PC-3 (cell line): Measurements from ENCODE around the gene SIL1. TPM values are rescaled to one million over a fixed set of nuclear protein-coding genes. Genes with fewer than 3 reads are reported as not detected.

Source experiments
- ATAC-seq: fragments of 200-7000 bp; cut with Tn5 transposase; 2 replicates; pipeline ENCODE4 v1.9.1; 2020; ENCODE audit warnings: mild to moderate bottlenecking, moderate library complexity
- BruUV-seq: library from RNA; stranded (reverse); fragments of 400-500 nt; replicated peaks from 2 replicates; lab custom pipeline; 2021; lab: Mats Ljungman, UMichigan
- CTCF ChIA-PET: fragments of 300-600 bp; sonication (Branson Sonifier 250); formaldehyde crosslinking; loops from one replicate; lab custom pipeline; 2022; ENCODE audit warnings: antibody characterized with exemption; lab: Charles Lee
- POLR2A ChIA-PET: fragments of 300-600 bp; sonication (Branson Sonifier 250); formaldehyde crosslinking; loops from one replicate; lab custom pipeline; 2022; ENCODE audit warnings: antibody characterized with exemption; ENCODE audit not compliant: unreplicated experiment; lab: Charles Lee
- DNase-seq: peaks from one replicate; pipeline ENCODE4 v3.0.0-alpha.2; 2015
- H2AFZ ChIP-seq: fragments of 300-600 bp; sonication (generic); 2 replicates; pipeline ENCODE4 v1.6.0; 2016; ENCODE audit warnings: antibody characterized with exemption, low read length
- H3F3A ChIP-seq: fragments of 300-600 bp; sonication (generic); one replicate; pipeline ENCODE4 v1.6.0; 2017; ENCODE audit warnings: antibody characterized with exemption, low read length, control low read depth, mild to moderate bottlenecking; ENCODE audit not compliant: unreplicated experiment
- H3K27ac ChIP-seq: fragments of 300-600 bp; sonication (generic); 2 replicates; pipeline ENCODE4 v1.5.1; 2016; ENCODE audit warnings: mild to moderate bottlenecking, low read length
- H3K27me3 ChIP-seq: fragments of 300-600 bp; sonication (generic); 2 replicates; pipeline ENCODE4 v1.6.1; 2016; ENCODE audit warnings: low read length, mixed read lengths
- H3K36me3 ChIP-seq: fragments of 300-600 bp; sonication (generic); 2 replicates; pipeline ENCODE4 v1.6.1; 2016; ENCODE audit warnings: low read depth, mixed run types, low read length, mixed read lengths
- H3K4me1 ChIP-seq: fragments of 300-600 bp; sonication (generic); 2 replicates; pipeline ENCODE4 v1.5.1; 2016; ENCODE audit warnings: low read length; ENCODE audit not compliant: insufficient read depth
- H3K4me2 ChIP-seq: fragments of 300-600 bp; sonication (generic); 2 replicates; pipeline ENCODE4 v1.6.0; 2016; ENCODE audit warnings: low read length
- H3K4me3 ChIP-seq: fragments of 300-600 bp; sonication (generic); 2 replicates; pipeline ENCODE4 v1.5.1; 2016; ENCODE audit warnings: mild to moderate bottlenecking, low read length, mixed read lengths
- H3K79me2 ChIP-seq: fragments of 300-600 bp; sonication (generic); 2 replicates; pipeline ENCODE4 v1.6.1; 2017; ENCODE audit warnings: low read length, mixed read lengths
- H3K9ac ChIP-seq: fragments of 300-600 bp; sonication (generic); 2 replicates; pipeline ENCODE4 v1.6.0; 2016; ENCODE audit warnings: mild to moderate bottlenecking, low read length
- H3K9me2 ChIP-seq: fragments of 300-600 bp; sonication (generic); replicated peaks from 2 replicates; pipeline ENCODE4 v1.6.1; 2016; ENCODE audit warnings: mixed run types, low read length, mixed read lengths
- H3K9me3 ChIP-seq: fragments of 300-600 bp; sonication (generic); 2 replicates; pipeline ENCODE4 v1.6.1; 2016; ENCODE audit warnings: low read length, mixed read lengths
- H4K20me1 ChIP-seq: fragments of 300-600 bp; sonication (generic); 2 replicates; pipeline ENCODE4 v1.6.1; 2016; ENCODE audit warnings: low read length, mixed read lengths
- EZH2 ChIP-seq: fragments of 300-600 bp; sonication (generic); IDR thresholded peaks from one replicate; pipeline ENCODE4 v1.6.1; 2017; ENCODE audit warnings: antibody characterized with exemption, mild to moderate bottlenecking, low read length; ENCODE audit not compliant: unreplicated experiment
- EZH2phosphoT487 ChIP-seq: fragments of 300-600 bp; sonication (generic); IDR thresholded peaks from 2 replicates; pipeline ENCODE4 v1.6.1; 2018; ENCODE audit warnings: mild to moderate bottlenecking, antibody characterized with exemption, low read length, borderline replicate concordance
- intact Hi-C: fragments of 100-400 bp; cut with micrococcal nuclease; formaldehyde crosslinking; loops from 2 replicates; pipeline ENCODE4 v1.9.0; 2023
- total RNA-seq: library from RNA; depleted of rRNA; stranded (reverse); fragments of >200 nt; gene quantifications from 2 replicates; pipeline ENCODE4 v1.2.3, GENCODE V29; 2014
- TF ChIP-seq, protein P1 (sequence below): fragments of 300-600 bp; sonication (generic); conservative IDR thresholded peaks from 2 replicates; pipeline ENCODE4 v1.5.1; 2017; ENCODE audit warnings: antibody characterized with exemption, low read depth, mild to moderate bottlenecking, low read length

SIL1 gene
- total RNA-seq, 1 experiment from 2014 or later = 7.9 TPM

DNA sequence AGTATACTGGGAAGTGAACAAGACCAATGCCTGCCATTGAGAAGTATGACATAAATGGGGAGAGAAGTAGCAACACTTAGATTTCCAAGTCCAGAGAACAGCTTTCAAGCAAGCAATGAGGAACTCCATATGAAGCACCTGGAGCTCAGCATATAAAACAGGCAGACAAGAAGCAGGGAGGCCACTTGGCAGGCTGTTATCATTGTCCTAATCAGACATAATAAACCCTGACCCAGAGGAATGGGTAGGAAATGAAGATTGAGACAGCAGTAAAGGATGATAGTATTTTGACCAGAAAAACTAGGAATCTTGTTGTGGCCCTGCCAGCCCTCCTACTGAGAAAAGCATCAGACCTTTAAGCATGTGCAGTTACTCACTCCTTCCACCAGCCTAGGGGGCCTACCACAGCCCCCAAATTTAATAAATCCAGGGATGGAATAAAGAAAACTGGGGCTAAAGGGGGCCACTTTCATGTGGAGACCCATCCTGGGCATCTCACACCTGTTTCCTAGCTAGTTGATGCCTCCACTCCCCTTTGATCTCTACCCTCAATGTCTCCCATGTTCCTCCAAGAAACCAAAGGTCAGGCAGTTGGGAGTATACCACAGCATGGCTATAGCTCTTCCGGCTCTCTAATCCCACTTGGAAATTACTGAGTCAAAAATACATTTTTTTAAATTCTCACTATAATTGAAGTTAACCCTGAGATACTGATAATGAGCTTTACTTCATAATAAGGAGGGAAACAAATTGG, 135.1 kb downstream of the SIL1 start:
- intact Hi-C loops = no loop called here
- H3K9me3 ChIP-seq = no peaks in the 10 kb centered on the region
- H3K4me2 ChIP-seq = no peak overlapping the region
- no peak overlapping the region for H2AFZ ChIP-seq
- H3K4me1 ChIP-seq = peaks cover 28% of the 10 kb centered on the region
- ChIA-PET POLR2A (no interaction called here), CTCF (no interaction called here)
- H3F3A ChIP-seq = no peaks in the 10 kb centered on the region
- no peak overlapping the region for H3K27ac ChIP-seq
- DNase-seq (no peak), ATAC-seq (no peak)
- no peaks in the 10 kb centered on the region for H4K20me1 ChIP-seq
- TF ChIP-seq EZH2phosphoT487 = no peak
- TF ChIP-seq EZH2 = no peak
- TF ChIP-seq, protein P1, sequence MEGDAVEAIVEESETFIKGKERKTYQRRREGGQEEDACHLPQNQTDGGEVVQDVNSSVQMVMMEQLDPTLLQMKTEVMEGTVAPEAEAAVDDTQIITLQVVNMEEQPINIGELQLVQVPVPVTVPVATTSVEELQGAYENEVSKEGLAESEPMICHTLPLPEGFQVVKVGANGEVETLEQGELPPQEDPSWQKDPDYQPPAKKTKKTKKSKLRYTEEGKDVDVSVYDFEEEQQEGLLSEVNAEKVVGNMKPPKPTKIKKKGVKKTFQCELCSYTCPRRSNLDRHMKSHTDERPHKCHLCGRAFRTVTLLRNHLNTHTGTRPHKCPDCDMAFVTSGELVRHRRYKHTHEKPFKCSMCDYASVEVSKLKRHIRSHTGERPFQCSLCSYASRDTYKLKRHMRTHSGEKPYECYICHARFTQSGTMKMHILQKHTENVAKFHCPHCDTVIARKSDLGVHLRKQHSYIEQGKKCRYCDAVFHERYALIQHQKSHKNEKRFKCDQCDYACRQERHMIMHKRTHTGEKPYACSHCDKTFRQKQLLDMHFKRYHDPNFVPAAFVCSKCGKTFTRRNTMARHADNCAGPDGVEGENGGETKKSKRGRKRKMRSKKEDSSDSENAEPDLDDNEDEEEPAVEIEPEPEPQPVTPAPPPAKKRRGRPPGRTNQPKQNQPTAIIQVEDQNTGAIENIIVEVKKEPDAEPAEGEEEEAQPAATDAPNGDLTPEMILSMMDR = no peak
- H3K79me2 ChIP-seq = no peaks in the 10 kb centered on the region
- no peaks in the 10 kb centered on the region for H3K9me2 ChIP-seq
- no peak overlapping the region for H3K4me3 ChIP-seq
- H3K9ac ChIP-seq = no peak overlapping the region
- H3K27me3 ChIP-seq = no peaks in the 10 kb centered on the region
- BruUV-seq = no TSS peak
- H3K36me3 ChIP-seq = no peaks in the 10 kb centered on the region

DNA sequence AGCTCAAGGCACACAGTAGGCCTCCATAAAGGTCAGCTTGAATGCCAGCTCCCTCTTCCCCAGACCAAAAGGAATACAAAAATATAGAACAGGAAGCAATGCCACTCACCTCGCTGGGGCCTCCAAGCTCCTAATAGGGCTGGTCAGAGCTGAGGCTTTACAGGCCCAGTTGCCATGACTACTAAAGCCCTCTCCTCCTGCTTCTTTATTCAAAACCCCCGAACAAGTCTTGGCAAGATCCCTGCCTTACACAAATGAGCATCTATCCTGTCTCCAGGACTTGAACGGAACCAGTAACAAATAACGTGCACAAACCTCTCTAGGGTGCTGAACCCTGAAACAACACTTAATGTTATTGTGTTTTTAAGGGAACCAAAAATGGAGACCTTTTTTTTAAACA, 136.3 kb downstream of the SIL1 start:
- intact Hi-C loops = no loop called here
- DNase-seq = no peak
- H3K9ac ChIP-seq = no peak overlapping the region
- no peak for ATAC-seq
- CTCF ChIA-PET = no interaction called here
- no peaks in the 10 kb centered on the region for H3K9me3 ChIP-seq
- H3K4me3 ChIP-seq = no peak overlapping the region
- H3K9me2 ChIP-seq = no peaks in the 10 kb centered on the region
- no TSS peak for BruUV-seq
- no peaks in the 10 kb centered on the region for H3F3A ChIP-seq
- H3K27ac ChIP-seq = no peak overlapping the region
- no peaks in the 10 kb centered on the region for H4K20me1 ChIP-seq
- no peaks in the 10 kb centered on the region for H3K79me2 ChIP-seq
- TF ChIP-seq, protein P1 = no peak
- TF ChIP-seq EZH2 (no peak), EZH2phosphoT487 (no peak)
- H3K27me3 ChIP-seq = no peaks in the 10 kb centered on the region
- POLR2A ChIA-PET = no interaction called here
- no peak overlapping the region for H2AFZ ChIP-seq
- H3K36me3 ChIP-seq = no peaks in the 10 kb centered on the region
- no peak overlapping the region for H3K4me2 ChIP-seq
- H3K4me1 ChIP-seq = peaks cover 28% of the 10 kb centered on the region

DNA sequence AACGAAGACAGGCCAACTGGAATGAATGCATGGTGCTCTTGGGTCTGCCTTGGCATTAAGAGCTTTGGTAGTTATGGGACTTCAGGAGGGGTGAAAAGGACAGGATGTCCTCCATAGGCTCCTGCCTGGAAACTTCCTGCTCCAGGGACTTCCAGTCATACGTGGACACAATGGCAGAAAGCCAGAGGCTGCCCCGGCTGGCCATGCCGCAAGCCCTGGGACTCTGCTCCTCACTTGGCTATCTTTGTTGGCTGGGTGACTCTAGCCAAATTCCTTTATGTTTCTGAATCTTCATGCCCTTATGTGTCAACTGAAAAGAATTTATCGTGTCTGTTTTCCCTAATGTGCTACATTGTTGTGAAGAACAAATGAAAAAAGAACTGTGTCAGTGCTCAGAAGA, 136.9 kb downstream of the SIL1 start:
- Histone ChIP-seq H4K20me1 (no peaks in the 10 kb centered on the region), H3K9me3 (no peaks in the 10 kb centered on the region), H3K36me3 (no peaks in the 10 kb centered on the region), H3K9ac (no peak overlapping the region), H3K27ac (no peak overlapping the region), H3K4me1 (peaks cover 28% of the 10 kb centered on the region), H3K27me3 (no peaks in the 10 kb centered on the region), H3F3A (no peaks in the 10 kb centered on the region), H2AFZ (no peak overlapping the region), H3K79me2 (no peaks in the 10 kb centered on the region), H3K4me3 (no peak overlapping the region), H3K9me2 (no peaks in the 10 kb centered on the region), H3K4me2 (0 out of 2 replicates have a peak overlapping the region, but pooled peaks have one; percentile 3)
- DNase-seq (peak; percentile 48), ATAC-seq (no peak)
- no peak for TF ChIP-seq EZH2phosphoT487
- no peak for TF ChIP-seq EZH2
- TF ChIP-seq, protein P1 = no peak
- intact Hi-C loops = no loop called here
- CTCF ChIA-PET = no interaction called here
- no TSS peak for BruUV-seq
- POLR2A ChIA-PET = no interaction called here
